ENCODE results near the gene LGALS7B. TPM values are rescaled to one million over a fixed set of nuclear protein-coding genes. Genes with fewer than 3 reads are reported as not detected.
"Not testable (repeated sequence)": the region's sequence is repeated elsewhere in the genome, so short reads cannot be mapped to it uniquely, and the experiment has no call there.

The LGALS7B gene
- total RNA-seq, 1 donor from 2014 or later: 3.1 TPM

DNA sequence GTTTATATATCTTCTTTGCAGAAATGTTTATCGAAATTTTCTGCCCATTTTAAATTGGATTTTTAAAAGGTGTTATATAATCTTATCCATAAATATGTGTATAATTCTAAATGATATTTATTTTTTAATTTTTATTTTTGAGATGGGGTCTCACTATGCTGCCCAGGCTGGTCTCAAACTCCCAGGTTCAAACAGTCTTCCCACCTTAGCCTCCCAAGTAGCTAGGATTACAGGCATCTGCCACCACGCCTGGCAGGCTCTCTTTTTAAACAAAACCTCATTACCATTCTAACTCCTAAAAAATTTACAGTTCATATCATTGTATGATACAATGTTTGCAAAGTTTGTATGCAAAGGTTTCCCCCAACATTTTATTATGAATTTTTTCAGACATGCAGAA is 7.2 kb downstream of the LGALS7B start:
- DNase-seq (ENCODE audit: low spot score): no peak

- DNase-seq (ENCODE audit: low spot score): not testable (repeated sequence)
Measured at GRCh38 chr19:38797781-38798180, 8.8 kb downstream of the LGALS7B start.

DNA sequence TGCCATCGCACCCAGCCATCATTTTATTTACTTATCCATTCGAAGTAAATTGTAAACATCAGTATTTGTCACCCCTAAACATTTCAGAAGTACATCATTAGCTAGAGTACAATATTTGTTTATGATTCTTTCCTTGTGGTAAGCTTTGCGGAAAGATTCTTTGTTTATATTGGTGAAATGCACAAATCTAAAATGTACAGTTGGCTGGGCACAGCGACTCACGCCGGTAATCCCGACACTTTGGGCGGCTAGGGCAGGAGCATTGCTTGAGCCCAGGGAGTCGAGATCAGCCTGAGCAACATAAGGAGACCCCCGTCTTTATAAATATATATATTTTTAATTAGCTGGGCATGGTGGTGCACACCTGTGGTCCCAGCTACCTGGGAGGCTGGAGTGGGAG is 10.1 kb downstream of the LGALS7B start:
- DNase-seq (ENCODE audit: low spot score): no peak

- no peak for DNase-seq (ENCODE audit: low spot score)
Measured at GRCh38 chr19:38800577-38801347, 11.8 kb downstream of the LGALS7B start.

- no peak for DNase-seq (ENCODE audit: low spot score)
Measured at GRCh38 chr19:38801359-38802095, 12.5 kb downstream of the LGALS7B start.

GRCh38 chr19:38803543-38803942 is 14.5 kb downstream of the LGALS7B start:
- no peak for DNase-seq (ENCODE audit: low spot score)

- no peak for DNase-seq (ENCODE audit: low spot score)
Measured at GRCh38 chr19:38805180-38805579, 16.2 kb downstream of the LGALS7B start.

DNA sequence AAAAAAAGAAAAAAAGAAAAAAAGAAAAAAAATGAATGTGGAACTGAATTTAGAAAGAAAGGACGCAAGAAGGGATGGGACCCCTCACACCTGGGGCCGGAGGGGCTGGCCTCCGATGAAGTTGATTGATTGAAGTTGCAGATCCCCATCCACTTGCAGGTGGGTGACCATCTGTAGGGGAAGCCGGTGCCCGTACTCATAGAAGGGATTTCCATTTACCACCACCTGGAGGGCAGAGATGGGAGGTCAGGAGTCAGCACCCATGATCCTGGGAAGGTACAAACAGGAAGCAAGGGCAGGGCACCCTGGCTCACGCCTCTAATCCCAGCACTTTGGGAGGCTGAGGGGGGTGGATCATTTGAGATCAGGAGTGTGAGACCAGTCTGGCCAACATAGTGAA is 17.4 kb downstream of the LGALS7B start:
- no peak for DNase-seq (ENCODE audit: low spot score)

- DNase-seq (ENCODE audit: low spot score): not testable (repeated sequence)
Measured at GRCh38 chr19:38807374-38808098, 18.5 kb downstream of the LGALS7B start.

DNA sequence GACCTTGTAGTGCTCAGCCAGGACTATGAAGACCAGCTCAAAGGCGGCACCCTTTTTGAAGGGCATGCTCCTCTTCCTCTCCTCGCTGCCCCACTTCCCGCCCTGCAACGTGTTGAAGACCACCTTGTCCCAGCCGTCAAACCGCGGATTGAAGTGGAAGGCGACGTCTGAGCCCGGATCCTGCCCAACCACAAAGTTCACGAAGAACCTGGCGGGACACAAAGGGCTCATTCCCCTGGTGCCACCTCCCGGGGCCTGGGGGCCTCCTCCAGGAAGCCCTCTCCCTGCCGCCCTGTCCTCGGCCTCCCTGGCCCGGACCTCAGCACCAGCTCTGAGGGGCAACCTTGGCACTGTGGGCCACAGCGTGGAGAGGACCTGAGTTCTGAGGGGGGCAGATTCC is 19.7 kb downstream of the LGALS7B start:
- DNase-seq (ENCODE audit: low spot score): no peak

DNA sequence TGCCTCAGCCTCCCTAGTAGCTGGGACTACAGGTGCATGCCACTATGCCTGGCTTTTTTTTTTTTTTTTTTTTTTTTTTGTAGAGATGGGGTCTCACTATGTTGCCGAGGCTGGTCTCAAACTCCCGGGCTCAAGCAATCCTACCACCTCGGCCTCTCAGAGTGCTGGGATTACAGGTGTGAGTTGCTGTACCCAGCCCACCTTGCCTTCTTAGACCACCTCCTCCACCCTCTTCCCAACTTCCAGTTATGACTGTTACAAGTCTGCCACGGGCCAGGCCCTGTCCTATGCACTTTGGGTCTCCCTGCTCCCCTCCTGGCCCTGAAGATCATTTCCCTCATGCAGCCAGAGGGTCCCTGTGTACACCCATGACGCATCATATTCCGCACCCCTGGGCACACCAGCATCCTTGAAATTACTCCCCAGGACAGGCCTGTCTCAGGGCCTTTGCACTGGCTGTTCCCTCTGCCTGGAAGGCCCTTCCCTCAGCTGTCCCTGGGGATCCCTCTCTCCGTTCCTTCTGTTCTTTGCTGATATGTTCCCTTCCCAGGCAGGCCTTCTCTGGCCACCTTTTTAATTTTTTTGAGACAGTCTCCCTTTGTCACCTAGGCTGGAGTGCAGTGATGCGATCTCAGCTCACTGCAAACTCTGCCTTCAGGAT is 20.7 kb downstream of the LGALS7B start:
- no peak for DNase-seq (ENCODE audit: low spot score)

GRCh38 chr19:38812009-38812840 is 23.2 kb downstream of the LGALS7B start:
- no peak for DNase-seq (ENCODE audit: low spot score)

DNA sequence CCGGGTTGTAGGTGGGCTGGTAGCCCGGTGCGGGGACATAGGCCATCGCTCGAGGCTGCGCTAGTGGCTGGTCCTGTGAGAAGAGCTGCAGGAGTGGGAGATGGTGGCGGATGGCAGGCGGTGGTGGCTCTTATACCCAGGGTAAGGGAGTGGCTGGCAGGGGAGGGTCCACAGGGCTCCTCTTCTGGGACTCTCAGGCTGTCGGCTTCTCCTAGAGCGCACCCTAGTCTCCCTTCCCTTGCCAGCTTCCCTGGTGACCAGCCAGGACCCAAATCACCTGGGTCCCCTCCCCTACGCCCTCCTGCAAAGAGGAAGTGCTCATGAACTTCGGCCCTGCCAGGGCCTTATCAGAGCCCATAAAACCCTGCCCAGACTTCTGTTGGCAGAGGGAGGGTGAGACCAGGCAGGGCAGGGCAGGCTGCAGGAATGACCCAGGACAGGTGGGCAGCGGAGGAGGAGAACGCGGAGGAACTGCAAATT is 23.9 kb downstream of the LGALS7B start, which contains the start of gene LGALS4:
Gene LGALS4, minus strand, starts transcription at position 105 of the 480 bp plus-strand sequence. Its CDS starts 59 bp downstream, at position 46.
- peak; percentile 92 for DNase-seq (ENCODE audit: low spot score)

DNA sequence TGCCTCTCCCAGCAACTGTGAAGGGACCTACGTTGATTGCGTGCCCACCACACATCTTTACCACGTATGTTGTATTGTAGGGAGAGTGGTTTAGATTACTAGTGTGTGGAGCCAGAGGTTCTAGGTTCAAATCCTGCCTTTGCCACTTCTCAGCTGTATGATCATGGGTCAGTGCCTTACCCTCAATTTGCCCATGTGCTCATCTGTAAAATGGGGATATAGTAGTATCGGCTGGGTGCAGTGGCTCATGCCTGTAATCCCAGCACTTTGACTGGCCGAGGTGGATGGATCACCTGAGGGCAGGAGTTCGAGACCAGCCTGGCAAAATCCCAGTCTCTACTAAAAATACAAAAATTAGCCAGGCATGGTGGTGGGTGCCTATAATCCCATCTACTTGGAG is 24.3 kb downstream of the LGALS7B start:
- DNase-seq (ENCODE audit: low spot score): no peak

DNA sequence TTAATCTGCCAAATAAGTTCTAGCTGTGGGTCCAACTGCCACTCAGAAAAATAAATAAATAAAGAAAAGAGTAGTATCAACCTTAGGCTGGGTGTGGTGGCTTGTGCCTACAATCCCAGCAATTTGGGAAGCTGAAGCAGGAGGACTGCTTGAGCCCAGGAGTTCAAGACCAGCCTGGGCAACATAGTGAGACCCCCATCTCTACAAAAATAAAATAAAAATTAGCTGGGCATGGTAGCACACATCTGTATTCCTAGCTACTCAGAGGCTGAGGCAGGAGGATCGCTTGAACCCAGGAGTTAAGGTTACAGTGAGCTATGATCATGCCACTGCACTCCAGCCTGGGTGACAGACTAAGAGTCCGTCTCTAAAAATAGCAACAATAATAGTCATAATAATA is 24.9 kb downstream of the LGALS7B start:
- DNase-seq (ENCODE audit: low spot score): not testable (repeated sequence)

DNA sequence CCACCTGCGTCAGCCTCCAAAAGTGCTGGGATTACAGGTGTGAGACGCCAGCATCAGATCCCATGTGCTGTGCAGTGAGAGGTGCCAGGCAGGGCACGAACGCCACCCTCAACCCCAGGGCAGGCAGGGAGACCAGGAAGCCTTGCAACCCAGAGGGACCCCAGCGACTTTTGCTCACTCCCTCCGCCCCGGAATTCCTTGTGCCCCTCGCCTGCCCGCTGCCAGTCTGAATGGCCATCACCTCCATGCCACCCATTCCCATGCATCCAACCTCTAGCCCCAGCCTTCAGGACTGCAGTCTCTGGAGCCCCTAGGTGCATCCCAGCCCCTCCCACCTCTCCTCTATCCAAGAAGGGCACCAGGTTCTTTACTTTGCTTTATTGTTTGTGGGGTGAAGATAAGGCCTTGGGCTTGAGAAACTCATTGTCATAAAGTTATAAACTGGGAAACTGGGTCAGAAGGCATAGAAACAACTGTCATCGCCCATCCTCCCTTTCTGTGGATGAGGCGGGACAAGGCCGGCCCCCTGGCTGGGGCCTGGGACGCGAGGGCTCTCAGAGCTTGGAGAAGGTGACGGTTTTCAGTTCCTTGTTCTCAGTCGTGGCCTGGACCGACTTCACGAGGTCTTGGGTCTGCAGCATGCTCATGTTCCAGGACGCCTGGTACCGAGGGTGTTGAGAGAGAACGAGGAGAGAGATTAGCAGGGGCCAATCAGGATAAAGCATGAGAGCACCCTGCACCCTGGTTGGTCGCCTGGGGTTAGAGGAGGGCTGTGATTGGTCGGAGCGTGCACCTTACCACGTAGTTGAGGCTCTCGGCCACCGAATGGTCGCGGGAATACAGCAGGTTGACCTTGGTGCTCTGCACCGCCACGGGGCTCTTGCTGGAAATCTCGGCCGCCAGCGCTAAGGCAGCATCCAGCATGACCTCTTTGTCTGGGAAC is 26.3 kb downstream of the LGALS7B start:
- DNase-seq (ENCODE audit: low spot score): no peak

- DNase-seq (ENCODE audit: low spot score): no peak
Measured at GRCh38 chr19:38816131-38816750, 27.2 kb downstream of the LGALS7B start.

GRCh38 chr19:38817081-38817480 is 28.1 kb downstream of the LGALS7B start:
- DNase-seq (ENCODE audit: low spot score): no peak

Measured in mucosa of gallbladder (tissue), 1 donor.